Muscle layer of colon (tissue), 2 donors: ENCODE data around the gene PPP1R2.
"Not testable (repeated sequence)": the region's sequence is repeated elsewhere in the genome, so short reads cannot be mapped to it uniquely, and the experiment has no call there.

Experiments used
- H3K27ac ChIP-seq: one replicate; pipeline ENCODE4 v1.7.0; 2013; ENCODE audit warnings: low read depth, mild to moderate bottlenecking, low read length, moderate library complexity
- H3K27me3 ChIP-seq, 2 donors: one replicate each; pipeline ENCODE4 v1.7.0; 2013; ENCODE audit warnings: low read length in 2 of 2, mild to moderate bottlenecking in 2 of 2; ENCODE audit not compliant: insufficient read depth in 2 of 2, control insufficient read depth in 1 of 2
- H3K36me3 ChIP-seq: one replicate; pipeline ENCODE4 v1.7.0; 2013; ENCODE audit warnings: mild to moderate bottlenecking, low read length; ENCODE audit not compliant: insufficient read depth
- H3K4me1 ChIP-seq: one replicate; pipeline ENCODE4 v1.7.0; 2013; ENCODE audit warnings: mild to moderate bottlenecking, low read length; ENCODE audit not compliant: insufficient read depth
- H3K4me3 ChIP-seq, 2 donors: one replicate each; pipeline ENCODE4 v1.7.0; 2013; ENCODE audit warnings: low read length in 2 of 2, low read depth in 1 of 2, mild to moderate bottlenecking in 1 of 2, moderate library complexity in 1 of 2
- H3K9ac ChIP-seq: one replicate; pipeline ENCODE4 v1.7.0; 2013; ENCODE audit warnings: low read length
- H3K9me3 ChIP-seq: one replicate; pipeline ENCODE4 v1.7.0; 2013; ENCODE audit warnings: mild to moderate bottlenecking, low read length
- donor health status: abdominal sarcoma.
- donor health status: Adenocarcinoma of cecum.

PPP1R2 gene

GRCh38 chr3:195475614-195476013, 67.5 kb downstream of the PPP1R2 start:
- no peak overlapping the region for H3K9ac ChIP-seq
- no peaks in the 10 kb centered on the region for H3K9me3 ChIP-seq
- H3K27me3 ChIP-seq, result no peaks in the 10 kb centered on the region
- H3K36me3 ChIP-seq, result no peaks in the 10 kb centered on the region
- H3K27ac ChIP-seq, result no peak overlapping the region
- H3K4me3 ChIP-seq, result no peak overlapping the region
- H3K4me1 ChIP-seq, result no peaks in the 10 kb centered on the region

- not testable (repeated sequence) for H3K9me3 ChIP-seq, H3K27me3 ChIP-seq, H3K36me3 ChIP-seq, H3K9ac ChIP-seq, H3K4me3 ChIP-seq, H3K4me1 ChIP-seq, H3K27ac ChIP-seq
Measured at GRCh38 chr3:195475116-195475515, 68.0 kb downstream of the PPP1R2 start.

GRCh38 chr3:195468841-195469240, 74.3 kb downstream of the PPP1R2 start:
- Histone ChIP-seq H3K36me3 (no peaks in the 10 kb centered on the region), H3K9ac (no peak overlapping the region), H3K27me3 (no peaks in the 10 kb centered on the region), H3K9me3 (no peaks in the 10 kb centered on the region), H3K4me1 (no peaks in the 10 kb centered on the region), H3K4me3 (no peak overlapping the region), H3K27ac (no peak overlapping the region)

- no peak overlapping the region for H3K4me3 ChIP-seq
- H3K36me3 ChIP-seq, result no peaks in the 10 kb centered on the region
- H3K27me3 ChIP-seq, result no peaks in the 10 kb centered on the region
- H3K9me3 ChIP-seq, result no peaks in the 10 kb centered on the region
- H3K9ac ChIP-seq, result no peak overlapping the region
- H3K4me1 ChIP-seq, result no peaks in the 10 kb centered on the region
- no peak overlapping the region for H3K27ac ChIP-seq
Measured at GRCh38 chr3:195468391-195468776, 74.7 kb downstream of the PPP1R2 start.

- Histone ChIP-seq H3K36me3 (no peaks in the 10 kb centered on the region), H3K4me1 (no peaks in the 10 kb centered on the region), H3K27me3 (no peaks in the 10 kb centered on the region), H3K4me3 (no peak overlapping the region), H3K27ac (no peak overlapping the region), H3K9ac (no peak overlapping the region), H3K9me3 (no peaks in the 10 kb centered on the region)
Measured at GRCh38 chr3:195467641-195468390, 75.3 kb downstream of the PPP1R2 start.

GRCh38 chr3:195466251-195466650, 76.9 kb downstream of the PPP1R2 start:
- Histone ChIP-seq H3K27me3 (no peaks in the 10 kb centered on the region), H3K4me3 (no peak overlapping the region), H3K9ac (no peak overlapping the region), H3K4me1 (no peaks in the 10 kb centered on the region), H3K9me3 (no peaks in the 10 kb centered on the region), H3K27ac (no peak overlapping the region), H3K36me3 (no peaks in the 10 kb centered on the region)
